ENCODE measurements around the gene FGGY.
"Not testable (repeated sequence)": the region's sequence is repeated elsewhere in the genome, so short reads cannot be mapped to it uniquely, and the experiment has no call there.

FGGY gene

DNA sequence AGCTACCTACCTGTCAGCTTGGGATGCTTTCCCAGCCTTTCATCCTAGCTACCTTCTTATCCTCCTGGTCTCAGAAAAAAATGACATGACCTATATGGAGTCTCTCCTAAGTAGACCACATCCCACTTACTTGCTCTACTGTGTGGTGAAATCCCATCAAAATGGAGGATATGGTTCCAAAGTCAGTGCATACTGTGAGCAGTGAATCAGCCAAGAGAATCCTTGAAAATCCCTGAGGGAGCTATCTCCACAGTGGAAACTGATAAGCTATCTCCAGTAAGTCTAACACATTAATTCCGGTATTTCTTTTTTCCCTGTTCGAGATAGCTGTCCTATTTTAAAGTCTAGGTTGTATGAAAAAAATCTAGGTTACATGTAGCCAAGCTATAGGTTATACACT, 189.7 kb downstream of the FGGY start:
- no peak for DNase-seq (ENCODE audit: low spot score)
- ChIA-PET CTCF (no interaction called here), POLR2A (ENCODE audit: low non-redundant PET) (no interaction called here)

GRCh38 chr1:59487335-59488031, 190.6 kb downstream of the FGGY start:
- no peak for TF ChIP-seq CTCF (conservative IDR thresholded peaks at IDR 0.05; ENCODE audit: low read depth)
- peak overlapping the region; percentile 81 for H3K27ac ChIP-seq
- CTCF ChIA-PET = interaction anchor here (0.5 to 0.9 kb wide), 3 partner anchors 36 to 490 kb away, joined by 3 to 5 read pairs (median 3); no protein-coding TSS in a partner anchor
- peak; percentile 83 for DNase-seq (ENCODE audit: low spot score)
- POLR2A ChIA-PET (ENCODE audit: low non-redundant PET) = interaction anchor here (0.6 kb wide), 1 partner anchor 324 kb away, joined by 3 read pairs; no protein-coding TSS in a partner anchor

More for the DNA sequence above, 189.7 kb downstream of the FGGY start:
- H3K27ac ChIP-seq = peak overlapping the region; percentile 35; the same call in 1 of the 2 replicates
- no peak for TF ChIP-seq CTCF (conservative IDR thresholded peaks at IDR 0.05; ENCODE audit: low read depth)

GRCh38 chr1:59492500-59492899, 195.6 kb downstream of the FGGY start:
- H3K27ac ChIP-seq = no peak overlapping the region
- TF ChIP-seq CTCF (conservative IDR thresholded peaks at IDR 0.05; ENCODE audit: low read depth) = no peak
- ChIA-PET POLR2A (ENCODE audit: low non-redundant PET) (no interaction called here), CTCF (no interaction called here)
- no peak for DNase-seq (ENCODE audit: low spot score)

GRCh38 chr1:59494145-59494833, 197.4 kb downstream of the FGGY start:
- DNase-seq (ENCODE audit: low spot score) = no peak
- CTCF ChIA-PET = no interaction called here
- H3K27ac ChIP-seq = no peak overlapping the region
- TF ChIP-seq CTCF (conservative IDR thresholded peaks at IDR 0.05; ENCODE audit: low read depth) = no peak
- POLR2A ChIA-PET (ENCODE audit: low non-redundant PET) = no interaction called here

DNA sequence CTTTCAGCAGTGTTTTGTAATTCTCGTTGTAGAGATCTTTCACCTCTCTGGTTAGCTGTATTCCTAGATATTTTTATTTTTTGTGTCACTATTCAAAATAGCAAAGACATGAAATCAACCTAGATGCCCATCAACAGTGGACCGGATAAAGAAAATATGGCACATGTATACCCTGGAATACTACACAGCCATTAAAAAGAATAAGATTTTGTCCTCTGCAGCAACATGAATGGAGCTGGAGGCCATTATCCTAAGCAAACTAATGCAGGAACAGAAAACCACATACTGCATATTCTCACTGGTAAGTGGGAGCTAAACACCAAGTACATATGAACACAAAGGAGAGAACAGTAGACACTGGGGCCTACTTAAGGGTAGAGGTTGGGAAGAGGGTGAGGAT, 199.3 kb downstream of the FGGY start:
- DNase-seq (ENCODE audit: low spot score); H3K27ac ChIP-seq; POLR2A ChIA-PET (ENCODE audit: low non-redundant PET); CTCF ChIA-PET: not testable (repeated sequence)

- no peak for DNase-seq (ENCODE audit: low spot score)
- no peak overlapping the region for H3K27ac ChIP-seq
- CTCF ChIA-PET = no interaction called here
- no peak for TF ChIP-seq CTCF (conservative IDR thresholded peaks at IDR 0.05; ENCODE audit: low read depth)
- POLR2A ChIA-PET (ENCODE audit: low non-redundant PET) = no interaction called here
These were observed 200.7 kb downstream of the FGGY start for GRCh38 chr1:59497616-59498015.

- ChIA-PET CTCF (interaction anchor here (0.7 kb wide), 2 partner anchors 71 to 126 kb away, joined by 3 to 5 read pairs; no protein-coding TSS in a partner anchor), POLR2A (ENCODE audit: low non-redundant PET) (no interaction called here)
- H3K27ac ChIP-seq = no peak overlapping the region
- TF ChIP-seq CTCF (conservative IDR thresholded peaks at IDR 0.05; ENCODE audit: low read depth) = no peak
- DNase-seq (ENCODE audit: low spot score) = no peak
These were observed 201.7 kb downstream of the FGGY start for GRCh38 chr1:59498640-59499039.
